ENCODE measurements around the gene GCFC2. TPM values are rescaled to one million over a fixed set of nuclear protein-coding genes. Genes with fewer than 3 reads are reported as not detected.

Gene GCFC2
- total and polyA plus RNA-seq, 9 of the 15 experiments (the other 6 are each of a cell fraction or from before 2014, with no cell fraction given), result 10.5 to 40.6 (median 23.0) TPM

DNA sequence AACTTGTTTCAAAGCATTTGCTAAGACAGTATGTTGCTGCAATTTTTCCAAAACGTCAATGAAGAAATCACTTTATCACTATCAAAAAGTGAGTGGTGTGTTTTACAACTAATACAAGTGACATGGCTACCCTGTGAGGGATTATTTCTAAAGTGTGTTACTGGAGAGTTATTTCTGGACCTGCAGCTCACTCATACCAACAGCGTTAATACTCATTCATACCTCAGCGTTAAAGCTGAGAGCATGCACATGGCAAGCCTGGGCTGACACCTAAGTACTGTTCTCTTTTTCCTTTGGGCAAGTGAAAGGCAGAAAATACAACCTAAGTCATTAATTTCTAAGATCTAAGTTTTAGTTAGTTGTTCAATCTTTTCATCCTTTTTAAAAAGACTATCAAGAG lies 77.1 kb downstream of the GCFC2 start:
- no peaks in the 10 kb centered on the region for H3K79me2 ChIP-seq (ENCODE audit: control insufficient read depth, insufficient read depth, low read length)
- H4K20me1 ChIP-seq (replicated peaks; ENCODE audit: control insufficient read depth, insufficient read depth, low read length), result no peaks in the 10 kb centered on the region
- no peak overlapping the region for H3K4me3 ChIP-seq
- H3K27ac ChIP-seq (ENCODE audit: extremely low read depth, low read depth, low read length), result no peak overlapping the region
- TF ChIP-seq POLR3G (IDR thresholded peaks at IDR 0.05; ENCODE audit: extremely low read depth, insufficient read length, insufficient replicate concordance), result no peak
- ATAC-seq, result no peak
- H3K9ac ChIP-seq (ENCODE audit: insufficient read depth in 1 of 2, low read depth in 2 of 2, low read length in 2 of 2), result no peak overlapping the region
- no peak overlapping the region for H3K4me2 ChIP-seq (ENCODE audit: insufficient read depth, low read length)
- no peaks in the 10 kb centered on the region for H3K9me3 ChIP-seq (replicated peaks; ENCODE audit: control insufficient read depth, insufficient read depth, low read depth, low read length)
- WGBS (ENCODE audit: insufficient coverage, low coverage, missing lambda C conversion rate), result 2% methylated on average over 3 of the region's 3 CpGs
- no peak overlapping the region for H2AFZ ChIP-seq (ENCODE audit: low read depth, low read length)
- H3K9me1 ChIP-seq (ENCODE audit: control insufficient read depth, insufficient read depth, low read length), result no peaks in the 10 kb centered on the region
- FAIRE-seq, result no peak
- POLR2A ChIA-PET, result no interaction called here
- H3K36me3 ChIP-seq (ENCODE audit: control insufficient read depth, insufficient read depth, low read length), result no peaks in the 10 kb centered on the region
- BruUV-seq (replicated peaks), result no TSS peak
- no peaks in the 10 kb centered on the region for H3K4me1 ChIP-seq (replicated peaks in 1 of 2; ENCODE audit: control insufficient read depth in 2 of 2, insufficient read depth in 2 of 2, low read length in 2 of 2)
- no peak for DNase-seq (ENCODE audit: extremely low read depth in 1 of 4, low spot score in 3 of 4)
- CTCF ChIA-PET (ENCODE audit: low intra/inter-chr PET ratio), result no interaction called here
- in situ Hi-C loops (cut with MboI) (loop anchor here (25.0 kb wide), 1 partner anchor 954 kb away; no protein-coding TSS in a partner anchor), intact Hi-C loops (cut with micrococcal nuclease) (no loop called here)
- peaks cover 12 to 21% of the 10 kb centered on the region in 2 experiments; a peak in 4 of 5 replicates for H3K27me3 ChIP-seq (ENCODE audit: control insufficient read depth in 2 of 2, insufficient read depth in 2 of 2, low read length in 2 of 2)

DNA sequence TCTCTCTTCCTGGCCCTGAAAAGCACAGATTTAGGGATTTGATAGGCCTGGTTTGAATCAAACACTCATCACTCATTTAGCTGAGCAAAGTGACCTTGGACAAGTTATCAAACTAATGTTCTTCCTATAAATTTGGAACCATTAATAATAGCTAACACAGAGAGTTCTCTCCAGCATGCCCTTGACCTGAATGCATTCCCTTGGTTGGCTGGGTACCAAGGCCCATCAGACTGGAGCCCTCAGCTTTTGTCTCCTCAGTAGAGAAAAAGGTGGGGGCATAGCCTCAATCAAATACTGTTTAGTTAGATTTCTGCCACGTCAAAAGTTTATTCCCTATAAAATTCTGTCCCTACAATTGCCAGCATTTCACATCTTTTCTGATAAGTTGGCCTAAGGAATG lies 77.9 kb downstream of the GCFC2 start:
- POLR2A ChIA-PET, result interaction anchor here (1.1 kb wide), 1 partner anchor 14 kb away, joined by 4 read pairs; the partner anchor contains the start of gene MRPL19
- TF ChIP-seq NCOR1 (IDR thresholded peaks at IDR 0.05), result no peak
- no peak for TF ChIP-seq ARID2 (IDR thresholded peaks at IDR 0.05)
- TF ChIP-seq PTRF (tag; IDR thresholded peaks at IDR 0.05), result no peak
- TF ChIP-seq, protein P1, sequence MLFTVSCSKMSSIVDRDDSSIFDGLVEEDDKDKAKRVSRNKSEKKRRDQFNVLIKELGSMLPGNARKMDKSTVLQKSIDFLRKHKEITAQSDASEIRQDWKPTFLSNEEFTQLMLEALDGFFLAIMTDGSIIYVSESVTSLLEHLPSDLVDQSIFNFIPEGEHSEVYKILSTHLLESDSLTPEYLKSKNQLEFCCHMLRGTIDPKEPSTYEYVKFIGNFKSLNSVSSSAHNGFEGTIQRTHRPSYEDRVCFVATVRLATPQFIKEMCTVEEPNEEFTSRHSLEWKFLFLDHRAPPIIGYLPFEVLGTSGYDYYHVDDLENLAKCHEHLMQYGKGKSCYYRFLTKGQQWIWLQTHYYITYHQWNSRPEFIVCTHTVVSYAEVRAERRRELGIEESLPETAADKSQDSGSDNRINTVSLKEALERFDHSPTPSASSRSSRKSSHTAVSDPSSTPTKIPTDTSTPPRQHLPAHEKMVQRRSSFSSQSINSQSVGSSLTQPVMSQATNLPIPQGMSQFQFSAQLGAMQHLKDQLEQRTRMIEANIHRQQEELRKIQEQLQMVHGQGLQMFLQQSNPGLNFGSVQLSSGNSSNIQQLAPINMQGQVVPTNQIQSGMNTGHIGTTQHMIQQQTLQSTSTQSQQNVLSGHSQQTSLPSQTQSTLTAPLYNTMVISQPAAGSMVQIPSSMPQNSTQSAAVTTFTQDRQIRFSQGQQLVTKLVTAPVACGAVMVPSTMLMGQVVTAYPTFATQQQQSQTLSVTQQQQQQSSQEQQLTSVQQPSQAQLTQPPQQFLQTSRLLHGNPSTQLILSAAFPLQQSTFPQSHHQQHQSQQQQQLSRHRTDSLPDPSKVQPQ (CRISPR knock-in tag; IDR thresholded peaks at IDR 0.05; ENCODE audit: borderline replicate concordance), result no peak
- TF ChIP-seq TBP (optimal IDR thresholded peaks at IDR 0.05; ENCODE audit: low read depth, low read length), result no peak
- TF ChIP-seq MTF1 (CRISPR knock-in tag; IDR thresholded peaks at IDR 0.05; ENCODE audit: borderline replicate concordance), result no peak
- TF ChIP-seq, protein P2, sequence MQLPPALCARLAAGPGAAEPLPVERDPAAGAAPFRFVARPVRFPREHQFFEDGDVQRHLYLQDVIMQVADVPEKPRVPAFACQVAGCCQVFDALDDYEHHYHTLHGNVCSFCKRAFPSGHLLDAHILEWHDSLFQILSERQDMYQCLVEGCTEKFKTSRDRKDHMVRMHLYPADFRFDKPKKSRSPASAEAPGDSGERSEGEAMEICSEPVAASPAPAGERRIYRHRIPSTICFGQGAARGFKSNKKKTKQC (CRISPR knock-in tag; IDR thresholded peaks at IDR 0.05), result no peak
- H4K20me1 ChIP-seq (replicated peaks; ENCODE audit: control insufficient read depth, insufficient read depth, low read length), result no peaks in the 10 kb centered on the region
- in situ Hi-C loops (cut with MboI) (loop anchor here (25.0 kb wide), 1 partner anchor 954 kb away; no protein-coding TSS in a partner anchor), intact Hi-C loops (cut with micrococcal nuclease) (no loop called here)
- no TSS peak for BruUV-seq (replicated peaks)
- DNase-seq (ENCODE audit: extremely low read depth in 1 of 4, low spot score in 3 of 4), result no peak
- H3K9me3 ChIP-seq (replicated peaks; ENCODE audit: control insufficient read depth, insufficient read depth, low read depth, low read length), result no peaks in the 10 kb centered on the region
- CTCF ChIA-PET (ENCODE audit: low intra/inter-chr PET ratio), result no interaction called here
- H3K79me2 ChIP-seq (ENCODE audit: control insufficient read depth, insufficient read depth, low read length), result no peaks in the 10 kb centered on the region
- no peak for FAIRE-seq
- H3K36me3 ChIP-seq (ENCODE audit: control insufficient read depth, insufficient read depth, low read length), result no peaks in the 10 kb centered on the region
- 0% methylated on average over 1 of the region's 1 CpG for WGBS (ENCODE audit: insufficient coverage, low coverage, missing lambda C conversion rate)
- H3K9ac ChIP-seq (ENCODE audit: insufficient read depth in 1 of 2, low read depth in 2 of 2, low read length in 2 of 2), result no peak overlapping the region
- no peak overlapping the region for H2AFZ ChIP-seq (ENCODE audit: low read depth, low read length)
- H3K9me1 ChIP-seq (ENCODE audit: control insufficient read depth, insufficient read depth, low read length), result no peaks in the 10 kb centered on the region
- H3K4me1 ChIP-seq (replicated peaks in 1 of 2; ENCODE audit: control insufficient read depth in 2 of 2, insufficient read depth in 2 of 2, low read length in 2 of 2), result no peaks in the 10 kb centered on the region
- no peak overlapping the region for H3K27ac ChIP-seq (ENCODE audit: extremely low read depth, low read depth, low read length)
- no peak overlapping the region for H3K4me2 ChIP-seq (ENCODE audit: insufficient read depth, low read length)
- no peak overlapping the region for H3K4me3 ChIP-seq
- peaks cover 12 to 20% of the 10 kb centered on the region in 2 experiments; a peak in 4 of 5 replicates for H3K27me3 ChIP-seq (ENCODE audit: control insufficient read depth in 2 of 2, insufficient read depth in 2 of 2, low read length in 2 of 2)
- no peak for ATAC-seq

Measured in K562 (cell line).